ENCODE measurements around the gene MDK. TPM values are rescaled to one million over a fixed set of nuclear protein-coding genes. Genes with fewer than 3 reads are reported as not detected.

MDK gene
- total and polyA plus RNA-seq, 2 of the 13 experiments (the other 11 are each of a cell fraction or from before 2014, with no cell fraction given), result 312 to 407 TPM

DNA sequence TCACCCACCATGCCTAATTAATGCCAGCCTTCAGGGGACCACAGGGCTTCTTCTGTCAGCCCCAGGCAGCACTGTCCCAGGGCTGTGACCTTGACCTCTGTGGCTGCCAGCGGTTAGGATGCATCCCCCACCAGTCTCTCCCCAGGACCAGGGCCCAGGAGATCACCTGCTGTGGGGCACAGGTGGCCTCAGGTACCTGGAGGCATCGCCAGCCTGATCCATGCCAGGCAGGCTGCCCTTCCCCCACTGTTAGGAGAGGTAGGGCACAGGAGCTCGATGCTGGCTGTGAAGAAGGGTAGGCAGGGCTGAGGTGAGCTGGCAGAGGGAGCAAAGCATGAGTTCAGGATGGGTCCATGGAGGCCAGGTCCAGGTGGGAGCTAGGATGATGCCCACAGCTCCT, 16.7 kb upstream of the MDK start:
- H2AFZ ChIP-seq (ENCODE audit: low read length), result no peak overlapping the region
- CTCF ChIA-PET (ENCODE audit: low intra/inter-chr PET ratio, low total read pairs), result no interaction called here
- POLR2A ChIA-PET, result interaction anchor here (0.8 kb wide), 1 partner anchor 14 kb away, joined by 3 read pairs; no protein-coding TSS in a partner anchor
- no peaks in the 10 kb centered on the region for H3K27me3 ChIP-seq (ENCODE audit: control insufficient read depth in 1 of 2, insufficient read depth in 2 of 2, low read length in 2 of 2)
- H3K27ac ChIP-seq (ENCODE audit: extremely low read length, insufficient read depth, low read length), result no peak overlapping the region
- ATAC-seq (no peak), FAIRE-seq (no peak), DNase-seq (ENCODE audit: low spot score) (no peak)
- H3K4me1 ChIP-seq (ENCODE audit: insufficient read depth, low read length), result peaks cover 18% of the 10 kb centered on the region
- no peaks in the 10 kb centered on the region for H4K20me1 ChIP-seq (ENCODE audit: insufficient read depth, low read length)
- H3K79me2 ChIP-seq (ENCODE audit: insufficient read depth, low read length), result no peaks in the 10 kb centered on the region
- in situ Hi-C loops (cut with HindIII; ENCODE audit: extremely low pct_ligation_motif_present, low pct_unique_long_range_greater_than_20kb), result no loop called here
- TF ChIP-seq KAT2B (IDR thresholded peaks at IDR 0.05; ENCODE audit: borderline replicate concordance, low read depth, low read length), result no peak
- no peak for TF ChIP-seq HMGXB3 (CRISPR knock-in tag; IDR thresholded peaks at IDR 0.05; ENCODE audit: borderline replicate concordance)
- no peak for TF ChIP-seq HNF4G (IDR thresholded peaks at IDR 0.05; ENCODE audit: borderline replicate concordance, low read depth, low read length)
- TF ChIP-seq HNF4G (CRISPR knock-in tag; IDR thresholded peaks at IDR 0.05; ENCODE audit: borderline replicate concordance, low read depth), result no peak
- 0 out of 2 replicates have a peak, but pooled peaks have one; percentile 28 for TF ChIP-seq HNRNPL (IDR thresholded peaks at IDR 0.05; ENCODE audit: low read depth, low read length)
- no peak for TF ChIP-seq ZNF703 (CRISPR knock-in tag; IDR thresholded peaks at IDR 0.05; ENCODE audit: borderline replicate concordance)
- TF ChIP-seq NFIB (CRISPR knock-in tag; IDR thresholded peaks at IDR 0.05; ENCODE audit: borderline replicate concordance), result no peak
- WGBS (ENCODE audit: low lambda C conversion rate), result 75% methylated on average over 2 of the region's 3 CpGs
- H3K9me3 ChIP-seq (ENCODE audit: low read length), result no peaks in the 10 kb centered on the region
- peaks cover 0 to 10% of the 10 kb centered on the region in 2 experiments; a peak in 2 of 5 replicates for H3K36me3 ChIP-seq (replicated peaks in 1 of 2; ENCODE audit: control insufficient read depth in 1 of 2, insufficient read depth in 2 of 2, low read length in 2 of 2)
- no peak overlapping the region for H3K9ac ChIP-seq (ENCODE audit: insufficient read depth, low read depth, low read length)
- no TSS peak for BruUV-seq (replicated peaks)
- no peak overlapping the region for H3K4me2 ChIP-seq (ENCODE audit: low read depth, low read length)
- H3K4me3 ChIP-seq (replicated peaks in 1 of 3; ENCODE audit: insufficient read depth in 1 of 3, low read depth in 2 of 3, low read length in 3 of 3), result no peak overlapping the region
- intact Hi-C loops (cut with micrococcal nuclease; ENCODE audit: unreplicated experiment), result no loop called here

Measured in HepG2 (cell line).